OCI-LY1 (cell line): ENCODE data around the gene ST7.

ENCODE experiments used
- H2AFZ ChIP-seq: fragments of 200-600 bp; sonication (generic), shearing (Covaris generic); 2 replicates; pipeline ENCODE4 v1.6.0; 2014; ENCODE audit warnings: antibody characterized with exemption, mild to moderate bottlenecking, low read length
- H3F3A ChIP-seq: fragments of 200-600 bp; sonication (generic), shearing (Covaris generic); 2 replicates; pipeline ENCODE4 v1.6.0; 2014; ENCODE audit warnings: mild to moderate bottlenecking, antibody characterized with exemption, low read length, moderate library complexity; ENCODE audit not compliant: insufficient read depth
- H3K27ac ChIP-seq: fragments of 200-600 bp; sonication (generic); 2 replicates; pipeline ENCODE4 v1.5.1; 2014; ENCODE audit warnings: low read length, mixed run types, mild to moderate bottlenecking, low read depth; ENCODE audit not compliant: poor library complexity, severe bottlenecking
- H3K27me3 ChIP-seq: fragments of 200-600 bp; sonication (generic); 2 replicates; pipeline ENCODE4 v1.6.0; 2014; ENCODE audit warnings: antibody characterized with exemption, mild to moderate bottlenecking, low read length, moderate library complexity; ENCODE audit not compliant: insufficient read depth
- H3K36me3 ChIP-seq: fragments of 200-600 bp; sonication (generic); 2 replicates; pipeline ENCODE4 v1.6.1; 2014; ENCODE audit warnings: mild to moderate bottlenecking, antibody characterized with exemption, low read length, moderate library complexity, mixed read lengths; ENCODE audit not compliant: insufficient read depth
- H3K4me1 ChIP-seq: fragments of 200-600 bp; sonication (generic); 2 replicates; pipeline ENCODE4 v1.5.1; 2014; ENCODE audit warnings: mild to moderate bottlenecking, low read length, moderate library complexity; ENCODE audit not compliant: insufficient read depth, severe bottlenecking
- H3K4me2 ChIP-seq: fragments of 200-600 bp; sonication (generic), shearing (Covaris generic); 2 replicates; pipeline ENCODE4 v1.6.1; 2014; ENCODE audit warnings: low read length
- H3K4me3 ChIP-seq: fragments of 200-600 bp; sonication (generic); 2 replicates; pipeline ENCODE4 v1.5.1; 2014; ENCODE audit warnings: low read length, low read depth, mild to moderate bottlenecking, mixed read lengths; ENCODE audit not compliant: poor library complexity, severe bottlenecking
- H3K79me2 ChIP-seq: fragments of 200-600 bp; shearing (Covaris generic); 2 replicates; pipeline ENCODE4 v1.6.1; 2016; ENCODE audit warnings: mixed run types, low read length, mixed read lengths; ENCODE audit not compliant: insufficient read depth
- H3K9ac ChIP-seq: fragments of 200-600 bp; sonication (generic), shearing (Covaris generic); 2 replicates; pipeline ENCODE4 v1.6.1; 2014; ENCODE audit warnings: mild to moderate bottlenecking, low read length, mixed read lengths
- H3K9me2 ChIP-seq: fragments of 200-600 bp; sonication (generic), shearing (Covaris generic); 2 replicates; pipeline ENCODE4 v1.6.1; 2014; ENCODE audit warnings: low read depth, mild to moderate bottlenecking, low read length, mixed read lengths
- H3K9me3 ChIP-seq: fragments of 200-600 bp; shearing (Covaris generic); 2 replicates; pipeline ENCODE4 v1.6.1; 2014; ENCODE audit warnings: low read length, mixed read lengths
- H4K20me1 ChIP-seq: fragments of 200-600 bp; sonication (generic), shearing (Covaris generic); 2 replicates; pipeline ENCODE4 v1.6.0; 2016; ENCODE audit warnings: mild to moderate bottlenecking, low read length; ENCODE audit not compliant: insufficient read depth
- EZH2 ChIP-seq: fragments of 200-600 bp; sonication (generic), shearing (Covaris generic); IDR thresholded peaks from 2 replicates; pipeline ENCODE4 v1.8.0; 2017; ENCODE audit warnings: borderline replicate concordance, mixed run types, mild to moderate bottlenecking, antibody characterized with exemption, low read length, moderate library complexity, mixed read lengths
- TF ChIP-seq, protein P1 (sequence below): fragments of 200-600 bp; sonication (generic), shearing (Covaris generic); IDR thresholded peaks from 2 replicates; pipeline ENCODE4 v1.5.1; 2017; ENCODE audit warnings: mild to moderate bottlenecking, antibody characterized with exemption, low read length, moderate library complexity, mixed read lengths

ST7 gene

GRCh38 chr7:117250801-117251200 lies 297.5 kb downstream of the ST7 start:
- TF ChIP-seq, protein P1, sequence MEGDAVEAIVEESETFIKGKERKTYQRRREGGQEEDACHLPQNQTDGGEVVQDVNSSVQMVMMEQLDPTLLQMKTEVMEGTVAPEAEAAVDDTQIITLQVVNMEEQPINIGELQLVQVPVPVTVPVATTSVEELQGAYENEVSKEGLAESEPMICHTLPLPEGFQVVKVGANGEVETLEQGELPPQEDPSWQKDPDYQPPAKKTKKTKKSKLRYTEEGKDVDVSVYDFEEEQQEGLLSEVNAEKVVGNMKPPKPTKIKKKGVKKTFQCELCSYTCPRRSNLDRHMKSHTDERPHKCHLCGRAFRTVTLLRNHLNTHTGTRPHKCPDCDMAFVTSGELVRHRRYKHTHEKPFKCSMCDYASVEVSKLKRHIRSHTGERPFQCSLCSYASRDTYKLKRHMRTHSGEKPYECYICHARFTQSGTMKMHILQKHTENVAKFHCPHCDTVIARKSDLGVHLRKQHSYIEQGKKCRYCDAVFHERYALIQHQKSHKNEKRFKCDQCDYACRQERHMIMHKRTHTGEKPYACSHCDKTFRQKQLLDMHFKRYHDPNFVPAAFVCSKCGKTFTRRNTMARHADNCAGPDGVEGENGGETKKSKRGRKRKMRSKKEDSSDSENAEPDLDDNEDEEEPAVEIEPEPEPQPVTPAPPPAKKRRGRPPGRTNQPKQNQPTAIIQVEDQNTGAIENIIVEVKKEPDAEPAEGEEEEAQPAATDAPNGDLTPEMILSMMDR = no peak
- TF ChIP-seq EZH2 = no peak
- Histone ChIP-seq H3K9ac (no peak overlapping the region), H3K4me1 (no peaks in the 10 kb centered on the region)

DNA sequence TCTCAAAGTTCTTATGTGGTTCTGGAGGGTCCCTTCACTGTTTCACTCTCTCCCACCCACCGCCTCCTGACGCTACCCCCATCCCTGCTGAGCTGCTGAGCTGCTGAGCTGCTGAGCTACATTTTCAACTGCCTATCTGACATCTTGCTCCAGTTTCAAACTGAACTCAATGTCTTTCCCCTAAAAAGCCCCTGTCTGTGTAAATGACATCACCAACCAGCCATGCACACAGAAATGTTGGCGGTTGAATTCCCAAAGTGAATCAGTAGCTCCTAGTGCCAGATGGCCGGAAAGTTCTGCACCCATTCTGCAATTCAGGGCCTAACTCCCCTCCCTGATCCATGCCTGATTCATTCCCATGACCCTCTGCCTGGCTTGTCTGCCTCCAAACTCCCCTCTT lies 298.4 kb downstream of the ST7 start:
- Histone ChIP-seq H3K4me2 (no peak overlapping the region), H3K4me3 (no peak overlapping the region), H3K9me3 (no peaks in the 10 kb centered on the region), H3K36me3 (no peaks in the 10 kb centered on the region), H3K27ac (no peak overlapping the region), H3F3A (no peaks in the 10 kb centered on the region), H3K9ac (no peak overlapping the region), H3K79me2 (no peaks in the 10 kb centered on the region), H2AFZ (no peak overlapping the region), H4K20me1 (no peaks in the 10 kb centered on the region), H3K27me3 (no peaks in the 10 kb centered on the region), H3K4me1 (no peaks in the 10 kb centered on the region), H3K9me2 (no peaks in the 10 kb centered on the region)
- no peak for TF ChIP-seq EZH2
- TF ChIP-seq, protein P1 = no peak

More at GRCh38 chr7:117250801-117251200, 297.5 kb downstream of the ST7 start:
- no peak overlapping the region for H2AFZ ChIP-seq
- H3K79me2 ChIP-seq = no peaks in the 10 kb centered on the region
- H3K27me3 ChIP-seq = no peaks in the 10 kb centered on the region
- H4K20me1 ChIP-seq = no peaks in the 10 kb centered on the region
- H3K36me3 ChIP-seq = no peaks in the 10 kb centered on the region
- H3F3A ChIP-seq = no peaks in the 10 kb centered on the region
- H3K4me2 ChIP-seq = no peak overlapping the region
- no peak overlapping the region for H3K4me3 ChIP-seq
- H3K27ac ChIP-seq = no peak overlapping the region
- no peaks in the 10 kb centered on the region for H3K9me2 ChIP-seq
- H3K9me3 ChIP-seq = no peaks in the 10 kb centered on the region

DNA sequence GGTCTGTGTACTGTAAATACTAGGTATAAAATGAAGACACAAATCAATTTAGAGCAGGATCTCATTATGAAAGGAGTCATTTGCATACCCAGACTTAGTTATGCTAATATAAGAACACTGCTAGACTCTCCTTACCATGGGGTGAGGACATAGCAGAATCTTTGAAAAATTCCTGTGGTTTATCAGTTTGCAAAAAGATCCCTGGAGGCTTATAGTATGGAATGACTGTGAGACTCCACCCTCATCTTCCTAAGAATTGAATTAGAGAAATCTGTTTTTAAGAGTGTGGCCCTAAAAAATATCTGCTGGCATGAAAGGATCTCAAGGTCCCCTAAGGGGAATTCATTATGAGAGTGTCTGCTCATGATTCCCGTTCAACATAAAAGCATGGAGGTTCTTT lies 306.3 kb downstream of the ST7 start:
- H3K27ac ChIP-seq = no peak overlapping the region
- no peak for TF ChIP-seq EZH2
- TF ChIP-seq, protein P1 = no peak
- no peak overlapping the region for H3K4me2 ChIP-seq

More for the DNA sequence above, 306.3 kb downstream of the ST7 start:
- H4K20me1 ChIP-seq = no peaks in the 10 kb centered on the region
- no peaks in the 10 kb centered on the region for H3K36me3 ChIP-seq
- H3K9ac ChIP-seq = no peak overlapping the region
- no peaks in the 10 kb centered on the region for H3K27me3 ChIP-seq
- H3K9me3 ChIP-seq = no peaks in the 10 kb centered on the region
- no peaks in the 10 kb centered on the region for H3F3A ChIP-seq
- no peak overlapping the region for H3K4me3 ChIP-seq
- no peaks in the 10 kb centered on the region for H3K9me2 ChIP-seq
- H3K4me1 ChIP-seq = no peaks in the 10 kb centered on the region
- H3K79me2 ChIP-seq = no peaks in the 10 kb centered on the region
- H2AFZ ChIP-seq = no peak overlapping the region
